ENCODE results near the gene ZNF362.

ZNF362 gene

DNA sequence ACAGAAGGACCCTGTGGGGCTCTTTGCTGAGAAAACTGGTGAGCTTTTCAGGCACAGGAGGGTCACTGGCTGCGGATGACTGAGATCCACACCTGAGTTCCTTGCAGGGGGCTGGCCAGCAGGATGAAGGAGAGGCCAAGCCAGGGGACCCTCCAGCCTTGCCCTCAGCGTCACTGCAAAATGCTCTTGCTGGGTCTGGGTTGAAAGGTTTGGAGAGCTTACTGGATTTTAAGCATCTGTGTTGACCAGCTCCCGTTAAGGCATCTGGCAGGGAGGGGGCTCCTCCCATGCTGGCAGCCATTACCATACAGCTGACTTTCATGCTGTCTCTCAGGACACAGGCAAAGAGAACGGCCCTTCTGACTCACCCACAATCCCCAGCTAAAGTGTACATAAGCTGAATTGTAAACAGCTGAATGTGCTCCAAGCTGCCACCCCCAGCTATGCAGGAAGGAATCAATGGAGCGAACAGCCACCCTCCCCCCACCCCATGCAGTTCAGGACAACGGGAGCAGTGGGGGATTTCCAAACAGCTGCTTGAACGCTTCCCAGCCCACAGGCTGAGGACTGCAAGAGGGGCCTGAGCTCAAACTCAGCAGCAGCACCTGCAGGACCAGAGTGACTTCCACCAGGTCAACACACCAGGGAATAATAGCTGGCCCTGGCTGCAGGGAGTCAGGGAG, 85.9 kb downstream of the ZNF362 start:
- TF ChIP-seq SPI1 (IDR thresholded peaks at IDR 0.05; ENCODE audit: borderline replicate concordance, low read depth) (no peak), GABPA (IDR thresholded peaks at IDR 0.05; ENCODE audit: low read depth) (no peak)
- TF ChIP-seq, protein P1, sequence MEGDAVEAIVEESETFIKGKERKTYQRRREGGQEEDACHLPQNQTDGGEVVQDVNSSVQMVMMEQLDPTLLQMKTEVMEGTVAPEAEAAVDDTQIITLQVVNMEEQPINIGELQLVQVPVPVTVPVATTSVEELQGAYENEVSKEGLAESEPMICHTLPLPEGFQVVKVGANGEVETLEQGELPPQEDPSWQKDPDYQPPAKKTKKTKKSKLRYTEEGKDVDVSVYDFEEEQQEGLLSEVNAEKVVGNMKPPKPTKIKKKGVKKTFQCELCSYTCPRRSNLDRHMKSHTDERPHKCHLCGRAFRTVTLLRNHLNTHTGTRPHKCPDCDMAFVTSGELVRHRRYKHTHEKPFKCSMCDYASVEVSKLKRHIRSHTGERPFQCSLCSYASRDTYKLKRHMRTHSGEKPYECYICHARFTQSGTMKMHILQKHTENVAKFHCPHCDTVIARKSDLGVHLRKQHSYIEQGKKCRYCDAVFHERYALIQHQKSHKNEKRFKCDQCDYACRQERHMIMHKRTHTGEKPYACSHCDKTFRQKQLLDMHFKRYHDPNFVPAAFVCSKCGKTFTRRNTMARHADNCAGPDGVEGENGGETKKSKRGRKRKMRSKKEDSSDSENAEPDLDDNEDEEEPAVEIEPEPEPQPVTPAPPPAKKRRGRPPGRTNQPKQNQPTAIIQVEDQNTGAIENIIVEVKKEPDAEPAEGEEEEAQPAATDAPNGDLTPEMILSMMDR (IDR thresholded peaks at IDR 0.05; ENCODE audit: insufficient read depth, low read length): no peak
- no peak for DNase-seq (ENCODE audit: low read depth in 1 of 2, low spot score in 1 of 2)
- Histone ChIP-seq H3K4me3 (replicated peaks; ENCODE audit: insufficient read depth, low read length) (no peak overlapping the region), H3K27ac (replicated peaks) (no peak overlapping the region), H3K27me3 (ENCODE audit: insufficient read depth, poor library complexity, severe bottlenecking) (no peaks in the 10 kb centered on the region)

DNA sequence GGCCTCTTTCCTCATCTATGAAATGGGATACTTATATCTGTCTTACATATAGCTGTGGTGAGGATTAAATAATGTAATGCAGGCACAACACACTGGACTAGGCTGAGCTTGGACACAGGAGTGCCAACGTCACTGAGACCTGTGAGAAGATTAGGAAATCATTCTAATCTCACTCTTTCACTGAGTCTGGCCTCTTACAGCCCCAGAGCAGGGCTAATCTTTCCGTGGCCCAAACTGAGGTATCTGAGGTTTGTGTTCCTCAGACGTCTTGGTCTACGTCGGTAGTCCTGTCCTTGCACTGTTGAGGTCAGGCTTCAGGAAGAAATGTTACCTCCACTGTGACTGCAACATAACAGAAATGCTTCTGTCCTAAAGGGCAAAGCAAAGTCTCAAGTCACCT, 87.2 kb downstream of the ZNF362 start:
- Histone ChIP-seq H3K27ac (replicated peaks) (no peak overlapping the region), H3K27me3 (ENCODE audit: insufficient read depth, poor library complexity, severe bottlenecking) (no peaks in the 10 kb centered on the region), H3K4me3 (replicated peaks; ENCODE audit: insufficient read depth, low read length) (no peak overlapping the region)
- DNase-seq (ENCODE audit: low read depth in 1 of 2, low spot score in 1 of 2): no peak
- TF ChIP-seq, protein P1 (IDR thresholded peaks at IDR 0.05; ENCODE audit: insufficient read depth, low read length): no peak
- TF ChIP-seq, protein P2, sequence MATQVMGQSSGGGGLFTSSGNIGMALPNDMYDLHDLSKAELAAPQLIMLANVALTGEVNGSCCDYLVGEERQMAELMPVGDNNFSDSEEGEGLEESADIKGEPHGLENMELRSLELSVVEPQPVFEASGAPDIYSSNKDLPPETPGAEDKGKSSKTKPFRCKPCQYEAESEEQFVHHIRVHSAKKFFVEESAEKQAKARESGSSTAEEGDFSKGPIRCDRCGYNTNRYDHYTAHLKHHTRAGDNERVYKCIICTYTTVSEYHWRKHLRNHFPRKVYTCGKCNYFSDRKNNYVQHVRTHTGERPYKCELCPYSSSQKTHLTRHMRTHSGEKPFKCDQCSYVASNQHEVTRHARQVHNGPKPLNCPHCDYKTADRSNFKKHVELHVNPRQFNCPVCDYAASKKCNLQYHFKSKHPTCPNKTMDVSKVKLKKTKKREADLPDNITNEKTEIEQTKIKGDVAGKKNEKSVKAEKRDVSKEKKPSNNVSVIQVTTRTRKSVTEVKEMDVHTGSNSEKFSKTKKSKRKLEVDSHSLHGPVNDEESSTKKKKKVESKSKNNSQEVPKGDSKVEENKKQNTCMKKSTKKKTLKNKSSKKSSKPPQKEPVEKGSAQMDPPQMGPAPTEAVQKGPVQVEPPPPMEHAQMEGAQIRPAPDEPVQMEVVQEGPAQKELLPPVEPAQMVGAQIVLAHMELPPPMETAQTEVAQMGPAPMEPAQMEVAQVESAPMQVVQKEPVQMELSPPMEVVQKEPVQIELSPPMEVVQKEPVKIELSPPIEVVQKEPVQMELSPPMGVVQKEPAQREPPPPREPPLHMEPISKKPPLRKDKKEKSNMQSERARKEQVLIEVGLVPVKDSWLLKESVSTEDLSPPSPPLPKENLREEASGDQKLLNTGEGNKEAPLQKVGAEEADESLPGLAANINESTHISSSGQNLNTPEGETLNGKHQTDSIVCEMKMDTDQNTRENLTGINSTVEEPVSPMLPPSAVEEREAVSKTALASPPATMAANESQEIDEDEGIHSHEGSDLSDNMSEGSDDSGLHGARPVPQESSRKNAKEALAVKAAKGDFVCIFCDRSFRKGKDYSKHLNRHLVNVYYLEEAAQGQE (IDR thresholded peaks at IDR 0.05; ENCODE audit: insufficient replicate concordance, low read depth): no peak
- TF ChIP-seq GABPA (IDR thresholded peaks at IDR 0.05; ENCODE audit: low read depth) (no peak), POLR2AphosphoS5 (IDR thresholded peaks at IDR 0.05; ENCODE audit: low read depth) (no peak), SPI1 (IDR thresholded peaks at IDR 0.05; ENCODE audit: borderline replicate concordance, low read depth) (no peak)

DNA sequence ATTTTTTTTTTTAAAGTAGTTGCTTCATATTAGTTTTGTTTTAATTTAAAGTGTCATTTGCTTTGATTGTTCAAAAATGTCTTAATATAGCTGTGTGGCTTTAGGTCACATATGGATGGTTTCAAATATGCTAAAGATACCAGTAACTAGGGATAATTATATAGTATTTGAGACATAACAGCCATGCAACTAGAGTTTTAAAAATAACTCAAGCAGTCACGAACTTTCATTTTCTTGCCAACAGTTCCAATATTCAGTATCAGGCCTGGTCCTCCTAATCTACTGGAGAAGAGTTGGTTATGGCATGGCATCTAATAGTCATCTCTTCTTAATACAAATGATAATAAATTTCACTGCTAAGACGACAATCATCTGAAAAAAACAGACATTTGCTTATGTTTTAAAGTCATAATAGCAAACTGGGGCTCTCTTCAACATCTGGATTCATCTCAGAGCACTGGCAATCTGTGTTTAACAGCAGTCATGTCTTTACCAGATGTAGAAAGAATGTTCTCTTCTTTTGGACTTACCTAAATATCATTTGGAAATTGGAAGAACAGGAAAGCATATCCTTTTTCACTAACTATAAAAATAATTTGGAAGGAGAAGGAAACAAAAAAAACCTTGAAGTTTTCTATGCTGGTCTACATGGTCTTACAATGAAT, 88.7 kb downstream of the ZNF362 start:
- Histone ChIP-seq H3K27ac (replicated peaks) (no peak overlapping the region), H3K27me3 (ENCODE audit: insufficient read depth, poor library complexity, severe bottlenecking) (no peaks in the 10 kb centered on the region), H3K4me3 (replicated peaks; ENCODE audit: insufficient read depth, low read length) (no peak overlapping the region)
- TF ChIP-seq, protein P2 (IDR thresholded peaks at IDR 0.05; ENCODE audit: insufficient replicate concordance, low read depth): no peak
- TF ChIP-seq, protein P1 (IDR thresholded peaks at IDR 0.05; ENCODE audit: insufficient read depth, low read length): no peak
- TF ChIP-seq SPI1 (IDR thresholded peaks at IDR 0.05; ENCODE audit: borderline replicate concordance, low read depth) (no peak), GABPA (IDR thresholded peaks at IDR 0.05; ENCODE audit: low read depth) (no peak)
- no peak for DNase-seq (ENCODE audit: low read depth in 1 of 2, low spot score in 1 of 2)

Data from HL-60 (cell line).